GM12878 (cell line): ENCODE data around the gene KRI1. TPM values are rescaled to one million over a fixed set of nuclear protein-coding genes. Genes with fewer than 3 reads are reported as not detected.
A peak's percentile ranks its signal among the peaks of the same experiment; 100 is the strongest.

ENCODE experiments used
- BCLAF1 ChIP-seq: fragments of 450-650 bp; IDR thresholded peaks from 2 replicates; pipeline ENCODE4 v1.6.1; 2017; ENCODE audit warnings: antibody characterized with exemption, mild to moderate bottlenecking, moderate library complexity
- BHLHE40 ChIP-seq, 2 experiments: fragments of 450-650 bp in 1 of 2; IDR thresholded peaks; 2 replicates each; pipeline ENCODE4 v1.6.1; 2011 to 2017; ENCODE audit warnings: low read depth in 2 of 2, borderline replicate concordance in 1 of 2, improper control_type of control experiment in 1 of 2, low read length in 1 of 2, mild to moderate bottlenecking in 1 of 2
- CEBPB ChIP-seq, 2 experiments: fragments of 150-350 bp in 1 of 2; IDR thresholded peaks; 2 replicates each; pipeline ENCODE4 v1.6.1; 2012 to 2014; ENCODE audit warnings: low read depth in 2 of 2, low read length in 2 of 2, borderline replicate concordance in 1 of 2, inconsistent platforms in 1 of 2
- EZH2 ChIP-seq: IDR thresholded peaks from 2 replicates; pipeline ENCODE4 v1.6.1; 2012; ENCODE audit warnings: low read depth, mild to moderate bottlenecking, control low read depth, inconsistent platforms, low read length, borderline replicate concordance; ENCODE audit not compliant: control insufficient read depth
- IRF4 ChIP-seq: IDR thresholded peaks from 2 replicates; pipeline ENCODE4 v1.6.1; 2011; ENCODE audit warnings: low read depth, low read length
- MTA2 ChIP-seq: fragments of 450-650 bp; IDR thresholded peaks from 2 replicates; pipeline ENCODE4 v1.6.1; 2016; ENCODE audit warnings: low read depth, mild to moderate bottlenecking, moderate library complexity
- MTA3 ChIP-seq: IDR thresholded peaks from 2 replicates; pipeline ENCODE4 v1.6.1; 2012; ENCODE audit warnings: low read length, inconsistent platforms, borderline replicate concordance
- NFIC ChIP-seq: IDR thresholded peaks from 2 replicates; pipeline ENCODE4 v1.6.1; 2012; ENCODE audit warnings: low read depth, mild to moderate bottlenecking, inconsistent platforms, low read length, moderate library complexity
- NFYB ChIP-seq: IDR thresholded peaks from 2 replicates; pipeline ENCODE4 v1.6.1; 2011; ENCODE audit warnings: low read depth, mild to moderate bottlenecking, low read length, improper control_type of control experiment, moderate library complexity; ENCODE audit not compliant: insufficient read depth
- NR2C2 ChIP-seq: IDR thresholded peaks from 2 replicates; pipeline ENCODE4 v1.6.1; 2011; ENCODE audit warnings: borderline replicate concordance, low read depth; ENCODE audit not compliant: control insufficient read depth, insufficient read length
- PBX3 ChIP-seq: IDR thresholded peaks from 2 replicates; pipeline ENCODE4 v1.6.1; 2011; ENCODE audit warnings: mild to moderate bottlenecking, low read depth, low read length, moderate library complexity; ENCODE audit not compliant: insufficient replicate concordance
- POU2F2 ChIP-seq: IDR thresholded peaks from 3 replicates; pipeline ENCODE4 v1.6.1; 2011; ENCODE audit warnings: low read depth, mild to moderate bottlenecking, low read length, borderline replicate concordance
- RELB ChIP-seq: fragments of 450-650 bp; IDR thresholded peaks from 2 replicates; pipeline ENCODE4 v1.6.1; 2017; ENCODE audit warnings: low read depth, mild to moderate bottlenecking, moderate library complexity
- TARDBP ChIP-seq: IDR thresholded peaks from 2 replicates; pipeline ENCODE4 v1.6.1; 2016; ENCODE audit warnings: borderline replicate concordance
- TCF12 ChIP-seq: IDR thresholded peaks from 2 replicates; pipeline ENCODE4 v1.6.1; 2011; ENCODE audit warnings: low read depth, mild to moderate bottlenecking, low read length
- USF2 ChIP-seq: IDR thresholded peaks from 2 replicates; pipeline ENCODE4 v1.6.1; 2011; ENCODE audit warnings: low read depth, low read length, improper control_type of control experiment, borderline replicate concordance
- YY1 ChIP-seq: IDR thresholded peaks from 2 replicates; pipeline ENCODE4 v1.6.1; 2011; ENCODE audit warnings: low read depth, mild to moderate bottlenecking, low read length
- polyA plus RNA-seq, 11 experiments: library from polyadenylated mRNA; depleted of rRNA in 4 of 11; unstranded in 6 of 11; stranded (reverse) in 5 of 11; fragments of >200 nt; fragmentation: Nextera tagmentation in 4 of 11; fragmentation: Illumina TruSeq in 1 of 11; extraction: Ambion mirVana in 4 of 11; extraction: Trizol in 1 of 11; gene quantifications; 1 replicate in 1 of 11; 2 replicates in 10 of 11; pipeline versions ENCODE4 v1.2.1 to v1.2.3, GENCODE V29; 2011 to 2016; ENCODE audit warnings: inconsistent platforms in 2 of 11, missing spikeins in 2 of 11, low read depth in 1 of 11
- total RNA-seq, 4 experiments: library from RNA; depleted of rRNA in 3 of 4; stranded (reverse); fragments of >200 nt in 3 of 4; fragmentation: Illumina TruSeq in 1 of 4; extraction: Trizol in 1 of 4; gene quantifications; 2 replicates each; pipeline versions ENCODE4 v1.2.1 to v1.2.3, GENCODE V29; 2013 to 2021
- TF ChIP-seq, protein P1 (sequence below): fragments of 450-650 bp; IDR thresholded peaks from 2 replicates; pipeline ENCODE4 v1.6.1; 2016; ENCODE audit warnings: mild to moderate bottlenecking
- TF ChIP-seq, protein P2 (sequence below): fragments of 450-650 bp; IDR thresholded peaks from 2 replicates; pipeline ENCODE4 v1.6.1; 2016; ENCODE audit warnings: mild to moderate bottlenecking

The KRI1 gene
- total and polyA plus RNA-seq, 10 of the 15 experiments (the other 5 are each of a cell fraction or from before 2014, with no cell fraction given) = 0.98 to 42.5 (median 24.7) TPM

GRCh38 chr19:10593820-10594637 lies 28.2 kb upstream of the KRI1 start (continued):
- TF ChIP-seq USF2 (no peak), RELB (peak; percentile 78), MTA3 (no peak), YY1 (peak; percentile 71), NFYB (no peak), CEBPB (IDR thresholded peaks at IDR 0.05; ENCODE audit: borderline replicate concordance in 1 of 2, low read depth in 2 of 2, low read length in 2 of 2) (no peak), TARDBP (no peak), EZH2 (no peak), PBX3 (no peak), BHLHE40 (IDR thresholded peaks at IDR 0.05; ENCODE audit: borderline replicate concordance in 1 of 2, low read depth in 2 of 2, low read length in 1 of 2) (peak; percentile 91 to 94), MTA2 (peak; percentile 83), IRF4 (0 out of 2 replicates have a peak, but pooled peaks have one; percentile 69), BCLAF1 (no peak), POU2F2 (no peak), TCF12 (peak; percentile 95), NFIC (no peak), NR2C2 (no peak)
- TF ChIP-seq, protein P1, sequence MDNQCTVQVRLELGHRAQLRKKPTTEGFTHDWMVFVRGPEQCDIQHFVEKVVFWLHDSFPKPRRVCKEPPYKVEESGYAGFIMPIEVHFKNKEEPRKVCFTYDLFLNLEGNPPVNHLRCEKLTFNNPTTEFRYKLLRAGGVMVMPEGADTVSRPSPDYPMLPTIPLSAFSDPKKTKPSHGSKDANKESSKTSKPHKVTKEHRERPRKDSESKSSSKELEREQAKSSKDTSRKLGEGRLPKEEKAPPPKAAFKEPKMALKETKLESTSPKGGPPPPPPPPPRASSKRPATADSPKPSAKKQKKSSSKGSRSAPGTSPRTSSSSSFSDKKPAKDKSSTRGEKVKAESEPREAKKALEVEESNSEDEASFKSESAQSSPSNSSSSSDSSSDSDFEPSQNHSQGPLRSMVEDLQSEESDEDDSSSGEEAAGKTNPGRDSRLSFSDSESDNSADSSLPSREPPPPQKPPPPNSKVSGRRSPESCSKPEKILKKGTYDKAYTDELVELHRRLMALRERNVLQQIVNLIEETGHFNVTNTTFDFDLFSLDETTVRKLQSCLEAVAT = 0 out of 2 replicates have a peak, but pooled peaks have one; percentile 38
- TF ChIP-seq, protein P2, sequence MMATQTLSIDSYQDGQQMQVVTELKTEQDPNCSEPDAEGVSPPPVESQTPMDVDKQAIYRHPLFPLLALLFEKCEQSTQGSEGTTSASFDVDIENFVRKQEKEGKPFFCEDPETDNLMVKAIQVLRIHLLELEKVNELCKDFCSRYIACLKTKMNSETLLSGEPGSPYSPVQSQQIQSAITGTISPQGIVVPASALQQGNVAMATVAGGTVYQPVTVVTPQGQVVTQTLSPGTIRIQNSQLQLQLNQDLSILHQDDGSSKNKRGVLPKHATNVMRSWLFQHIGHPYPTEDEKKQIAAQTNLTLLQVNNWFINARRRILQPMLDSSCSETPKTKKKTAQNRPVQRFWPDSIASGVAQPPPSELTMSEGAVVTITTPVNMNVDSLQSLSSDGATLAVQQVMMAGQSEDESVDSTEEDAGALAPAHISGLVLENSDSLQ = no peak
